Measurements from ENCODE around the gene PROSER2.

Gene PROSER2

GRCh38 chr10:11874568-11875493, 51.7 kb downstream of the PROSER2 start:
- peak; percentile 82 for DNase-seq (ENCODE audit: low spot score)
- TF ChIP-seq CTCF (IDR thresholded peaks at IDR 0.05; ENCODE audit: extremely low read depth, missing control alignments) = no peak

GRCh38 chr10:11875494-11876281, 52.5 kb downstream of the PROSER2 start:
- DNase-seq (ENCODE audit: low spot score) = no peak
- no peak for TF ChIP-seq CTCF (IDR thresholded peaks at IDR 0.05; ENCODE audit: extremely low read depth, missing control alignments)

GRCh38 chr10:11876324-11876723, 53.2 kb downstream of the PROSER2 start:
- no peak for DNase-seq (ENCODE audit: low spot score)
- no peak for TF ChIP-seq CTCF (IDR thresholded peaks at IDR 0.05; ENCODE audit: extremely low read depth, missing control alignments)

- TF ChIP-seq CTCF (IDR thresholded peaks at IDR 0.05; ENCODE audit: extremely low read depth, missing control alignments) = no peak
Observed at GRCh38 chr10:11876805-11877590, 53.8 kb downstream of the PROSER2 start.

GRCh38 chr10:11877591-11877905, 54.4 kb downstream of the PROSER2 start:
- no peak for DNase-seq (ENCODE audit: low spot score)
- TF ChIP-seq CTCF (IDR thresholded peaks at IDR 0.05; ENCODE audit: extremely low read depth, missing control alignments) = no peak

More at GRCh38 chr10:11876805-11877590, 53.8 kb downstream of the PROSER2 start:
- no peak for DNase-seq (ENCODE audit: low spot score)

- no peak for TF ChIP-seq CTCF (IDR thresholded peaks at IDR 0.05; ENCODE audit: extremely low read depth, missing control alignments)
- no peak for DNase-seq (ENCODE audit: low spot score)
Observed at GRCh38 chr10:11878776-11879175, 55.6 kb downstream of the PROSER2 start.
